Hepatocyte (in vitro differentiated cells): ENCODE results near the gene ALOXE3. TPM values are rescaled to one million over a fixed set of nuclear protein-coding genes. Genes with fewer than 3 reads are reported as not detected.
A peak's percentile ranks its signal among the peaks of the same experiment; 100 is the strongest.

Source experiments
- DNase-seq: peaks from one replicate; pipeline ENCODE4 v3.0.0-alpha.2; 2016; ENCODE audit warnings: low spot score
- H2AFZ ChIP-seq: fragments of 200-600 bp; sonication (generic); 2 replicates; pipeline ENCODE4 v1.6.0; 2016; ENCODE audit warnings: antibody characterized with exemption, mild to moderate bottlenecking
- H3K27ac ChIP-seq: fragments of 200-600 bp; sonication (generic); 2 replicates; pipeline ENCODE4 v1.5.1; 2016; ENCODE audit warnings: mild to moderate bottlenecking
- H3K27me3 ChIP-seq: fragments of 200-600 bp; sonication (generic); 2 replicates; pipeline ENCODE4 v1.6.1; 2016
- H3K36me3 ChIP-seq: fragments of 200-600 bp; sonication (generic); replicated peaks from 2 replicates; pipeline ENCODE4 v1.5.1; 2016; ENCODE audit warnings: low read depth; ENCODE audit not compliant: insufficient read depth
- H3K4me1 ChIP-seq: fragments of 200-600 bp; sonication (generic); 2 replicates; pipeline ENCODE4 v1.5.1; 2016; ENCODE audit warnings: mild to moderate bottlenecking, moderate library complexity; ENCODE audit not compliant: insufficient read depth
- H3K4me2 ChIP-seq: fragments of 200-600 bp; sonication (generic); 2 replicates; pipeline ENCODE4 v1.6.0; 2016
- H3K4me3 ChIP-seq: fragments of 200-600 bp; sonication (generic); 2 replicates; pipeline ENCODE4 v1.5.1; 2016; ENCODE audit warnings: mild to moderate bottlenecking
- H3K79me2 ChIP-seq: fragments of 200-600 bp; sonication (generic); 2 replicates; pipeline ENCODE4 v1.6.0; 2017; ENCODE audit warnings: mild to moderate bottlenecking
- H3K9me2 ChIP-seq: fragments of 200-600 bp; sonication (generic); replicated peaks from 2 replicates; pipeline ENCODE4 v1.6.0; 2017; ENCODE audit warnings: mild to moderate bottlenecking; ENCODE audit not compliant: insufficient read depth
- H3K9me3 ChIP-seq: fragments of 200-600 bp; sonication (generic); 2 replicates; pipeline ENCODE4 v1.5.1; 2016; ENCODE audit warnings: low read depth, mild to moderate bottlenecking
- H4K20me1 ChIP-seq: fragments of 200-600 bp; sonication (generic); 2 replicates; pipeline ENCODE4 v1.6.0; 2016; ENCODE audit warnings: mild to moderate bottlenecking; ENCODE audit not compliant: insufficient read depth, poor library complexity, severe bottlenecking
- CTCF ChIP-seq: fragments of 200-600 bp; sonication (generic); IDR thresholded peaks from 2 replicates; pipeline ENCODE4 v1.5.1; 2016; ENCODE audit warnings: antibody characterized with exemption, mild to moderate bottlenecking; ENCODE audit not compliant: poor library complexity
- EZH2 ChIP-seq: fragments of 200-600 bp; sonication (generic); IDR thresholded peaks from 2 replicates; pipeline ENCODE4 v1.6.1; 2016; ENCODE audit warnings: antibody characterized with exemption, mild to moderate bottlenecking, borderline replicate concordance
- EZH2phosphoT487 ChIP-seq: fragments of 200-600 bp; sonication (generic); IDR thresholded peaks from one replicate; pipeline ENCODE4 v1.6.1; 2018; ENCODE audit warnings: antibody characterized with exemption, mild to moderate bottlenecking, low read depth, moderate library complexity; ENCODE audit not compliant: unreplicated experiment, severe bottlenecking
- WGBS: methylation state at CpG from one replicate; pipeline ENCODE4 v1.1.6; 2016; ENCODE audit warnings: low lambda C conversion rate; ENCODE audit errors: missing lambda C conversion rate; 5-methylcytosine and 5-hydroxymethylcytosine counted together
- polyA plus RNA-seq: library from polyadenylated mRNA; unstranded; fragments of >200 nt; fragmentation: Nextera tagmentation; extraction: Ambion mirVana; gene quantifications from 2 replicates; pipeline ENCODE4 v1.2.1, GENCODE V29; 2016
- total RNA-seq: library from RNA; depleted of rRNA; stranded (reverse); fragments of >200 nt; gene quantifications from 2 replicates; pipeline ENCODE4 v1.2.3, GENCODE V29; 2014

ALOXE3 gene
- total and polyA plus RNA-seq, 2 experiments from 2014 or later, result 0.77 to 1.5 TPM

GRCh38 chr17:8116776-8117175 is 1.5 kb downstream of the ALOXE3 start:
- 66% methylated on average over 18 of the region's 18 CpGs for WGBS
- H3K4me2 ChIP-seq, result peak overlapping the region; percentile 88
- no peaks in the 10 kb centered on the region for H4K20me1 ChIP-seq
- H3K36me3 ChIP-seq, result no peaks in the 10 kb centered on the region
- H3K79me2 ChIP-seq, result no peaks in the 10 kb centered on the region
- TF ChIP-seq CTCF (no peak), EZH2phosphoT487 (no peak), EZH2 (no peak)
- no peaks in the 10 kb centered on the region for H3K4me1 ChIP-seq
- H3K9me2 ChIP-seq, result no peaks in the 10 kb centered on the region
- DNase-seq, result peak; percentile 8
- H3K27ac ChIP-seq, result no peak overlapping the region
- no peak overlapping the region for H2AFZ ChIP-seq
- H3K27me3 ChIP-seq, result peaks cover 33% of the 10 kb centered on the region
- no peak overlapping the region for H3K4me3 ChIP-seq
- H3K9me3 ChIP-seq, result no peaks in the 10 kb centered on the region

- TF ChIP-seq EZH2 (no peak), EZH2phosphoT487 (no peak), CTCF (no peak)
- Histone ChIP-seq H3K79me2 (no peaks in the 10 kb centered on the region), H3K4me1 (peaks cover 8% of the 10 kb centered on the region), H3K9me2 (no peaks in the 10 kb centered on the region), H3K36me3 (no peaks in the 10 kb centered on the region), H3K27me3 (peaks cover 34% of the 10 kb centered on the region), H3K4me3 (no peak overlapping the region), H3K4me2 (no peak overlapping the region), H4K20me1 (no peaks in the 10 kb centered on the region), H3K9me3 (no peaks in the 10 kb centered on the region), H3K27ac (no peak overlapping the region), H2AFZ (no peak overlapping the region)
- 95% methylated on average over 6 of the region's 6 CpGs for WGBS
- no peak for DNase-seq
Measured at GRCh38 chr17:8110907-8111306, 7.4 kb downstream of the ALOXE3 start.

- TF ChIP-seq EZH2phosphoT487 (no peak), EZH2 (no peak), CTCF (no peak)
- no peak for DNase-seq
- Histone ChIP-seq H3K36me3 (no peaks in the 10 kb centered on the region), H3K27ac (no peak overlapping the region), H4K20me1 (no peaks in the 10 kb centered on the region), H3K27me3 (peaks cover 29% of the 10 kb centered on the region), H3K9me2 (no peaks in the 10 kb centered on the region), H3K4me2 (peak overlapping the region; percentile 91), H3K9me3 (no peaks in the 10 kb centered on the region), H3K4me3 (no peak overlapping the region), H3K4me1 (peaks cover 8% of the 10 kb centered on the region), H2AFZ (no peak overlapping the region), H3K79me2 (no peaks in the 10 kb centered on the region)
- 29% methylated on average over 10 of the region's 10 CpGs for WGBS
Measured at GRCh38 chr17:8110456-8110804, 7.9 kb downstream of the ALOXE3 start.
